Peyer's patch (tissue), 4 donors: Measurements from ENCODE around the gene PERCC1.

Experiments used
- POLR2A ChIP-seq, 2 donors: fragments of 450-650 bp; IDR thresholded peaks; one replicate each; pipeline ENCODE4 v1.5.1; 2017; ENCODE audit warnings: antibody characterized with exemption in 2 of 2, mild to moderate bottlenecking in 2 of 2, moderate library complexity in 2 of 2
- TF ChIP-seq, protein P1 (sequence below), 6 experiments: fragments of 450-650 bp in 4 of 6; fragments of 200-600 bp in 2 of 6; sonication (generic) in 1 of 6; IDR thresholded peaks; one replicate each; pipeline ENCODE4 v1.5.1; 2017 to 2019; ENCODE audit warnings: antibody characterized with exemption in 6 of 6, mild to moderate bottlenecking in 3 of 6, moderate library complexity in 1 of 6

DNA sequence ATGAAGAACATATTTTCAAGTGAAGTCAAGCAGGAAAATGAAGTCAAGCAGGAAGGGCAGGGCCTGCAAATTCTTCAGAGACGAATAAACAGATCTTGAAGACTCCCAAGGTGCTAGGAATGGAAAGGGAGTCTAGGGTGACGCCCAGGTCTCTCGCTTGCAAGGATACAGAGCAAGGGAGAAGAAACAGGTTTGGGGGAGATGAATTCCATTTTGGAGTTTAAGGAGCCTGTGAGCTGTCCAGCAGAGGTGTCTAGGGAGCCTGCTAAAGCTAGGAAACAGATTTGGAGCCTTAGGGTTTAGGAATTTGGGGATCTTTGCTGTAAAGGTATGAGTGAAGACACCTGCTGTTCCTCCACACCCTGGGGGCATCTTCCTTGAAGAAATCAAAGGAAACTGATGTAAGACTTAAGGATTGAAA lies 14.3 kb upstream of the PERCC1 start:
- TF ChIP-seq, protein P1, sequence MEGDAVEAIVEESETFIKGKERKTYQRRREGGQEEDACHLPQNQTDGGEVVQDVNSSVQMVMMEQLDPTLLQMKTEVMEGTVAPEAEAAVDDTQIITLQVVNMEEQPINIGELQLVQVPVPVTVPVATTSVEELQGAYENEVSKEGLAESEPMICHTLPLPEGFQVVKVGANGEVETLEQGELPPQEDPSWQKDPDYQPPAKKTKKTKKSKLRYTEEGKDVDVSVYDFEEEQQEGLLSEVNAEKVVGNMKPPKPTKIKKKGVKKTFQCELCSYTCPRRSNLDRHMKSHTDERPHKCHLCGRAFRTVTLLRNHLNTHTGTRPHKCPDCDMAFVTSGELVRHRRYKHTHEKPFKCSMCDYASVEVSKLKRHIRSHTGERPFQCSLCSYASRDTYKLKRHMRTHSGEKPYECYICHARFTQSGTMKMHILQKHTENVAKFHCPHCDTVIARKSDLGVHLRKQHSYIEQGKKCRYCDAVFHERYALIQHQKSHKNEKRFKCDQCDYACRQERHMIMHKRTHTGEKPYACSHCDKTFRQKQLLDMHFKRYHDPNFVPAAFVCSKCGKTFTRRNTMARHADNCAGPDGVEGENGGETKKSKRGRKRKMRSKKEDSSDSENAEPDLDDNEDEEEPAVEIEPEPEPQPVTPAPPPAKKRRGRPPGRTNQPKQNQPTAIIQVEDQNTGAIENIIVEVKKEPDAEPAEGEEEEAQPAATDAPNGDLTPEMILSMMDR (IDR thresholded peaks at IDR 0.05) = no peak
- no peak for TF ChIP-seq POLR2A (IDR thresholded peaks at IDR 0.05)
